ENCODE measurements around the gene WDR75.
"Not testable (repeated sequence)": the region's sequence is repeated elsewhere in the genome, so short reads cannot be mapped to it uniquely, and the experiment has no call there.

The WDR75 gene

DNA sequence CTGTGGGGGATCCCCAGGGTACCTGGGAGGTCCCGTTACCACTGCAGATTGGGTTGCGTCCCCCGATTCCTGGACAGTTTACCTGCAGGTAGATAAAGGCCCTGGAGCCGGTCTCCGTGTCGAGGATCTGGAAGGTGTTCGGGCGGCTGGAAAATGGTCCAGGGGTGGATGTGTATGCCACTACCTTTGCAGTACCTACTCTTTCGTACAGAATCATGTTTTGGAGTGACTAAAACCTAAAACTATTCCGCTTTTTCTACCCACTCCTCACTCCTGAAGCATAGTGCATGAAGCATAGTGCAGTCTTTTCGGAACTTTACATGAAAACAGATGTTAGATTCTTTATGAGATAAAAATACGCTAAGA is 418 bp downstream of the WDR75 start:
- DNase-seq (ENCODE audit: low read depth), result no peak

DNA sequence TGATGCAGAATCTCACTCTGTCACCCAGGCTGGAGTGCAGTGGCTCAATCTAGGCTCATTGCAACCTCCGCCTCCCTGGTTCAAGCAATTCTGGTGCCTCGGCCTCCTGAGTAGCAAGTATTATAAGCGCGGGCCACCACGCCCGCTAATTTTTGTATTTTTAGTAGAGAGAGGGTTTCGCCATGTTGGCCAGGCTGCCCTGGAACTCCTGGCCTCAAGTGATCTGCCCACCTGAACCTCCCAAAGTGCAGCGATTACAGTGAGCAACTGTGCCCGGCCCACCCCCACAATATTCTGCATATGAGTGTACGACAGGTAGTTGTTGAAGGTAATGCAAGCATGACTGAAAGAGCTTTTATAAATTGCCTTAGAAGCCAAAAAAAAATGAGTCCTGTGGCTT is 1.2 kb downstream of the WDR75 start:
- DNase-seq (ENCODE audit: low read depth), result no peak

DNA sequence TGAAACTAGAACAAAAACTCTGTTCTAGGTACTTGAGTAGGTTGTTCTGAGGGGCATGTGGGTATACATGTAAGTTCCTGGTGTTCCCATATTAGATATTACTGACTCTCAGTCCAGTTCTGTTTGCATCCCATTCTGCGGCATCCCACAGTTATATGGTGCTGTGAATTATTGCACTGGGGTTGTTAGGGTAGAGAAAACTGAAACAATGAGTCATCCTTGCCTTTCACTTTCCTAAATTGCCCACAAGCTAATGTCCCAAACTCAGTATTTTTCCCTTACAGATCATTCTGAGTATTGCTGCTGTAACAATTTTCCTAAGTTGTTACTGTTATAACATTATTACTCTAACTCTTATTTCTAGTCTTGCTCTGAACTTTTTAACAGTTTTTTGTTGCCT is 3.0 kb downstream of the WDR75 start:
- no peak for DNase-seq (ENCODE audit: low read depth)

DNA sequence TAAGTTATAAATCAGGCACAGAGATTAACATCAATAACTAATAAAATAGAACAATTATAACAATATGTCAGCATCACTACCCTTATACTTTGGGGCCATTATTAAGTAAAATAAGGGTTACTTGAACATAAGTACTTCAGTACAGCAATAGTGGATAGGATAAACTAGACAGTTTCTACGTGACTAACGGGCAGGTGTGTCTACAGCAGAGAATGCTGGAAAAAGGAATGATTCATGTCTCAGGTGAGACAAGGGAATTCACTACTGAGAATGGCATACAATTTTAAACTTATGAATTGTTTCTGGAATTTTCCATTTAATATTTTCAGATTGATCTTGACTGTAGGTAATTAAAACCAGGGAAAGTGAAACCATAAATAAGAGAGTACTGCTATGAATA is 5.5 kb downstream of the WDR75 start:
- DNase-seq (ENCODE audit: low read depth), result no peak

DNA sequence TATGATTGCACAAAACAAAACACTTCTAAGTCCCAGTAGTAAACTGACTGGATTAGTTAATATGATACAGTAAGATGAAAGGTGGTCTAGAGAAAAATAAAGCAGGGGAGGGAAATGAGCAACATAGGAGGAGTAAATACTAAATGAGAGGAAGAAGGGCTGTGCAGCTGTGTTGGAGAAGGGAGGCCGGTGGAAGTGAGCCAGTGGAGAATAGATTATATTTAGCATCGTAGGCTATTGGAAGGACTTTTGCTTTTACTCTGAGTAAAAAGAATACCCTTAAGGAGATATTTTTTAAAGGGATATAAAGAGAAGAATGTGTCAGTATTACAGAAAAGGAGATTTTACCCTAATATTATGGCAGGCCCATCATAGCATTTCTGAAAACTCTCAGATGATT is 12.7 kb downstream of the WDR75 start:
- DNase-seq (ENCODE audit: low read depth), result no peak

DNA sequence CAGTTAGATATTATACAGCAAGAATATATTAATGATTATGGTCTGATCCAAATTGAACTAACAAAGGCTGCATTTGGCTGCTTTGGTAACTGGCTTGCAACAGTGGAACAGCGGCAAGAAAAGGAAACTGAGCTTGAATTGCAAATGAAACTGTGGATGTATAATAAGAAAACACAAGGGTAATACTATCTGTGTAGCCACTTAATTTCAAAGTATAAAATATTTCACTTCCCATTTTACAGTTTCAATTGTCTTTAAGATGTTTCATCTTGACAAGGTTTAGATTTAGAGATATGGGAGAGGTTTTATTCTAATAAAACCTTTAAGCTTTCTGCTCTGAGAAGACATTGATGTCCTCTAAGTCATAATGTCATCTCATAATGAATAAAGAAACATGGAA is 23.8 kb downstream of the WDR75 start:
- DNase-seq (ENCODE audit: low read depth), result no peak

DNA sequence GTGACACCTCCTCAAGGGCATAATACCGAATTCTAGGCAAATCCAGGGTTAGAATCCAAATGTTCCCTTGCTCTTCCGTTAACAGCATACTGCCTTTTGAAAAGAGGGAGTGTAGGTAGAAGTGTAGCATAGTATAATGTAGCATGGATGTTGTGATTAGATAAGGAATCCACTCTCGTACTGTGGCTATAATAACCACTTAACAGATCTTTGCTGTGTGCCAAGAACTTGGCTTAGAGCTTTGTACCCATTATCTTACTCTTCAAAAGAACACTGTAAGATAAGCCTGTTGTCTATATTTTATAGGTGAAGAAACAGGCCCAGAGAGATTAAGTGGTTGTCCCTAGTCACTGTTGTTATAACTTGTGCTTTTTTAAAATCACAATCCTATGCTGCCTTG is 24.2 kb downstream of the WDR75 start:
- DNase-seq (ENCODE audit: low read depth), result no peak

DNA sequence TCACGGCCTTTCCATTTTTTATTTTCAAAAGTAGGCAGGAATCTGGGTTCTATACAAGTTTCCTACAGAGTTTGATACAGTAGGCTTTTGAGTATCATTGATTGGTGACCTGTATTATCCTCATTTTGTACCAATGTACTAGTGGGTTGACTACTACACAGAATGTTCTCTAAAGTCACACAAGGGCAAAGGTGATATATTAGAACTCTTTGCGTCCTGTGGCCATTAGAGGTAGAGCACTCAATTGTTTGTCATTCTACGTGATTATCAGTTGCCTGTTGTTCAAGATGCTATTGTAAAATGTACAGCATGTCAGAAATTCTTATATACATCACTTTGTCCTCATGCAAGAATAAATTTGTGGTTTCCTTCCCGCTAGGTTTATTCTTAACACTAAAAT is 24.8 kb downstream of the WDR75 start:
- no peak for DNase-seq (ENCODE audit: low read depth)

DNA sequence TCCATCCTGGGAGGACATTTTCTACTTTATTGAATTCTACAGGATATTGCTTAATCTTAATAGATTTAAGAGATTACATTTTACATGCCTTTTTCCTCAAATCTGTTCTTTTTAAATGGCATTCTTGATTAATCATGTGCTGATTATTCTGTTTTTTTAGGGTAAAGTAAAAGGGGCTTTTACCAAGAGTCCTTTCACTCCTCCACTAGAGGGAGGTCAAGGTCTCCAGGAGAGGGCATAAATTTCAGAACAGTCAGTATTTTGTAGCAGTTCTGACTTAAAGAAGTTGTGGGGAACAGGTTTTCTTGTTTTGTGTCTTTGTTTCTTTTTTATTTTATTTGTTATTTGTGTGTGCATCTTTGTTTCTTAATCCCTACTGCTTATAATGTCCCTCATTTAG is 25.4 kb downstream of the WDR75 start:
- no peak for DNase-seq (ENCODE audit: low read depth)

DNA sequence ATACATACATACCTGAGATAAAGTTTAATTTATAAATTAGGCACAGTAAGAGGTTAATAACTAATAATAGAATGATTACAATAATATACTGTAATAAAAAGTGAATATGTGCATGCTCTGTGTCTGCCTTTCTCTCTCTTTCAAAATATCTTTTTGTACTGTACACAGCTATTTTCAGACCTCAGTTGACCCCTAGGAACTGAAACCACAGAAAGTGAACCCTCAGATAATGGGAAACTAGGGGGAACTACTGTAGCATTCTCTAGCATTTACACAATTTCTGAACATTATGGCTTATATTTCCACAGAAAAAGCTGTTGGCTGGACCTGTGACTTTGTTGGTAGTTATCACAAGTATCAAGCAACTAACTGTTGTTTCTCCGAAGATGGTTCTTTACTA is 25.9 kb downstream of the WDR75 start:
- DNase-seq (ENCODE audit: low read depth), result no peak

DNA sequence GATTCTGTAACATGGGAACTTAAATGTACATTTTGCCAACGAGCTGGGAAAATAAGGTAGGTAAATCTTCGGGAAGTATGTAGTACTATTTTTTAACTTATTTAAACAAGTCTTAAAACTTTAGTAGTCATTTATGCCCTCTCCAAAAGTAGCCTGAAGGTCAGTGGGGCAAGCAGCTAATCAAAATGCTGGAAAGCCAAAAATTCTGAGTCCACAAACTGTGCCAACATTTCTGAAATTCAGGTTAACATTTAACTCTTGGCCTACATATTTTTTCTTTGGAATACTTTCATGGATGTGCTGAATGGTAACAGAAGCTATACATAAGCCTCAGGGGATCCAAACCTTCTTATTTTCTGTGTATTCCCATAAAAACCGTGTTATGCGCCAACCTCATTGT is 26.3 kb downstream of the WDR75 start:
- DNase-seq (ENCODE audit: low read depth), result no peak

DNA sequence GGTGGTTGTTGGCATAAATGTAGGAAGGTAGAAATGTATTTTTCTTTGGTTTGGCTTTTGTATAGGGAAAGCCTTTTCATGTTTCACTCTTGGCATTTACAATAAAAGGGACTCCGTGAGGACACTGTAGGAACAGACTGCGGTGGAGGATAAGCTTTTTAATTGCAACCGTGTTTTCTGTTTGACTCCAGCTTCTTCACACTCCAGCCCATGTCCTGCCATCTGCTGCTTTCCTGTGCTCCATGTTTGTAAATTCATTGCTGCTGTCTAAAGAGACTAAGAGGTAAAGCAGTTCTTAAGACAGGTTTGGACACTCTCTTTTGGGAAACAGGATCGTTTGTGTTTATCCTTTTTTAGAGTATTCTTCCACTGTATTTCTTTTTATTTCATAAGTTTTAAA is 33.3 kb downstream of the WDR75 start:
- no peak for DNase-seq (ENCODE audit: low read depth)

DNA sequence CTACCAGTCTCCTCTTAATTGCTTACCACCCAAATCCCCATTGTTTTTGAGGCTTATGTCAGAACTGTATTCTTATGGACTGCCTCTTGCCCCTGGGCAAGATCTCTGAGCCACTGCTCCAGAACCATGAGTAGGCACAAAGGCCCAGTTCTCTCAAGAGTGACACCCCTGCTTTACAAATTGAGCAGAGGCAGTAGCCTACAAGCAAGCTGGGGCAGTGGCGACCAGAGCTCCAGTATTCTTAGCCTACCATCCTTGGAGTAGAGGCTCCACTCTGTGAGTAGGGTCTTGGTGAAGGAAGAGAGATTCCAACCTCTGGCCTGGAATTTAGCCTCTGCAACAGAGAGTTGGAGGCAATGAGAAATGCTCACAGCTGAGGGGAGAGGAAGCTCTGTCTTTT is 36.5 kb downstream of the WDR75 start:
- DNase-seq (ENCODE audit: low read depth), result no peak

DNA sequence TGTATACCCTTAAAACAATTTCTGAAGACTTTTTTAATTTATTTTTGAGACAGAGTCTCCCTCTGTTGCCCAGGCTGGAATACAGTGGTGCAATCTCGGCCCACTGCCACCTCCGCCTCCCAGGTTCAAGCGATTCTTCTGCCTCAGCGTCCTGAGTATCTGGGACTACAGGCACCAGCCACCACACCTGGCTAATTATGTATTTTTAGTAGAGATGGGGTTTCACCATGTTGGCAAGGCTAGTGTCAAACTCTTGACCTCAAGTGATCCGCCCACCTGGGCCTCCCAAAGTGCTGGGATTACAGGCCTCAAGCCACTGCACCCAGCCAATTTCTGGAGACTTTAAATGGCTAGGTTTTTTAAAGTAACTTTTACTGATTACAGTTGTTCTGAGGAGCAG is 37.0 kb downstream of the WDR75 start:
- DNase-seq (ENCODE audit: low read depth), result not testable (repeated sequence)

DNA sequence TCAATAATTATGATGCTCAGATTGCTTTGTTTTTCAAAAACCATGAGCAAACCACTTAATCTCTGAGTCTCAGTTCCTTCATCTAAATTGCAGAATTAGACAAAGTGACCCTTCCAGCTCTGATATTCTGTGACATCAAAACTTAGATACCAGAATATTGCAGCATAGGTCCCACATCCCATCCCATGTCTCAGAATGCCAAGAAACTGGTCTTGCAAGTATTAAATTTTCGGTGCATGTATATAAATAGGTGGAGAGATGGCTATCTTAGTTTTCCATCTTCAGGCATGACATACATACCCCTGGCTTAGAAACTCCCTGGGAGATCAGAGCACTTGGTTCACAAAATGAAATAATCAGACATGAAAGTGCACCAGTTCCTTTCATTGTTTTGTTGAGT is 39.8 kb downstream of the WDR75 start:
- no peak for DNase-seq (ENCODE audit: low read depth)

DNA sequence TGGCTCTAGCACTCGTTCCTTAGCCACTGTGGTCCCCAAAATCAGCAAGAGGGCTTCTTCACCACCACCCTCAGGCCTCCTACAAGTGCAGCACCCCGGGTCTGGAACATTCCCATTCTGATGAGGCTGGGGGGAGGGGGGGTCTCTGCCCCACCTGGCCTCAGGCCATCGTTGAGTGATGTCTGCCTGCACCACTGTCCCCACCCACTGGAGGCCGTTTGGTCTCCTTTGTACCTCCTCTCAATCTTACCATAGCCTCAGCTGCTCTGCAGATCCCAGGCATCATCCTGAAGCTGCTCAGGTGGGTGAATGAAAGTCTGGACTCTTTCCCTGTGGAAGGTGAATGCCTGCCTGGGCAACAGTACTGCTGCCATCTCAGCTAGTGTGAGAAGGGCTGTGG is 42.3 kb downstream of the WDR75 start:
- DNase-seq (ENCODE audit: low read depth), result no peak

DNA sequence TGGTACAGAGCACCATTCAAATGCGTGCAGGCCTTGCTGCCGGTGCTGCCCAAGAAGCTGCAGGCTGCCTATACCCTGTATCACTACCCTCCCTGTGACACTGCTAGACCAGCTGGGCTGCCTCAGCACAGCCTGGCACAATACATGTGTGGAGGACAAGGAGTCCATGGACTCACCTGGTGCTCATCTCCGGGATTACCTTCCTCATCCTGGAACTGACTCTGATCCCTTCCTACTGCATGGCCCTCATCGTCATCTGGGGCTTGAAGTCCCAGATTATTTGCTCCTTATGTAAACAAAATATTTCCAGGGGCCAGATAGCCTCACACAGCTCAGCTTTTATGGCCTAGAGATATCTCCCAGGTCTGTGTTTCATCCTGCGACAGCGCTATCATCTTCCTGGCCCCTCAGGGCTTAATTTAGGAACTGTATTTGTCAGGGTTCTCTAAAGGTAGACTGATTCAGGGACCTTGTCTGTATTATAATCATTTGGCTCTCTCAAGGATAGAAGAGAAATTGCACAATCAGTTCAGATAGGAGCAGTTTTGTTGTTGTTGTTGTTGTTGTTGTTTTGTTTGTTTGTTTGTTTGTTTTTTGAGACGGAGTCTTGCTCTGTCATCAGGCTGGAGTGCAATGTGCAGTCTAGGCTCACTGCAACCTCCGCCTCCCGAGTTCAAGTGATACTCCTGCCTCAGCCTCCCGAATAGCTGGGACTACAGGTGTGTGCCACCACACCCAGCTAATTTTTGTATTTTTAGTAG is 42.9 kb downstream of the WDR75 start:
- DNase-seq (ENCODE audit: low read depth), result no peak

DNA sequence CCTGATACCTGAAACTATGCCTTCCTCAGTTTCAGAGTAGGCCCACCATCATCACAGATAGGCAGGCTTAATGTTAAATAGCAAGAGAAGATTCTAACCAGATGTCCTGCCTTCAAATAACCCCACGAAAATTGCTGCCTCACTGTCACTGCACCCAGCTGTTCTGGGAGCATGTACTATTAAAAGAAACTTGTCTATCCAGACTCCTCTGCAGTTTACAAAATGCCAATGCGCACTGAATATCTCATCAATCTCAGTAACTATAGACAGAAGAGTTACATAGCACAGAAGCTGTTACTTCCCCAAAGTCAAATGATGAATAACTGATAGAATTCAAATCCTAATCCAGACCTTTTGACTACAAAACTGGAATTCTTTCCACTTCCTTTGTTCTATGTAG is 43.9 kb downstream of the WDR75 start:
- no peak for DNase-seq (ENCODE audit: low read depth)

DNA sequence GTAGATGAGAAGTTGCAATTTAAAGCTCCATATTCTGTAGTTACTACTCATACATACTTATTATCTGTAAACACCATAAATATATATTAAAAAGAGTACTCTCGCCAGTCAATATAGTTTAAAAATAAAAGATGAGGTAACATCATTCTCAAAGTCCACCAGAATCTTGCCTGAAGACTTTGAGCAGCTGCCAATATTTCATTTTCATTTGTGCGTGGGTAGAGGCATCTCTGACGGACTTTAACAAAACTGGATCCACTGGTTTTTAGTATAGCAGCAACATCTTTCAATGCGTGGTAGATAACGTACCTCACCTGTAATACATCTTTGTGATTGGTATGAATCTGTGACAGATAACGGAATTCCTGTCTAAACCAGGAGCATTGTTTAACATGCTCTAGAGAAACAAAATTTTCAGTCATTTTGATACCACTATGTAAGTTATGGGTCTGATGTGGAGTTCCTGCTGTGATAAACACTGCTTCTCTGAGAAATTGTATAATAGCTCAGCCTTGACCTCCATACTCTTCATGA is 45.0 kb downstream of the WDR75 start:
- DNase-seq (ENCODE audit: low read depth), result no peak

DNA sequence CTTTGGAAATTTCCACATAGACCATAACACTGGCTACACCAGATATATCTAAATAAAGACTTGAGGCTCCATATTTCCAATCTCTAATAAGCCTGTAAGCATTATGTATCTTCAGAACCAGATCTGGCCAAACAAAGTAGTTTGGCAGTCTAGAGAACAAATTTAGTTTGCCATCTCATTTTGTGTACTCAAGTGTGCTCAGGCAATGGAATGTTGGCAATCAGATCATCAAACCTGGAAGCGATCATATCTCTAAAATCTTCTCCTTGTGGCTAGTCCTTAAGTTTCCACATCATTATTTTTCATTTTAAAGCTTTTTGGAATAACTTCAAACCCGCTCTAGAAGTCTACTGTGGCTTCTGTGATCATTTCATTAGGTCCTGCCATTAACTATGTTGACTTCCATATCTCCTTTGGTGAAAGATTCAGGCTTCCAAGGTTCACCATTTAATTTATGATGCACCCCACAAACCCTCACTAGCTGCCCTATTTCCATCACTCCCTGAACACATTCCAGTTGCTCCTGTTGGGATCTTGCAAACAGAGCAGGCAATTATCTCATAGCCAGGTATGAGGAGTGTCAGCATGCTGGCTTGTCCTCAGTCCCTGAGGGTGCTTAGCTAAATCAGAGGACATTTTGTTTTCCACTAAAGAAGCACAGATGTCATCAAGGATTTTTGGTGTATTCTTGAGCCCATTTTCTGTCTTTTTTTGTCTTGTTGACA is 46.2 kb downstream of the WDR75 start:
- DNase-seq (ENCODE audit: low read depth), result no peak

DNA sequence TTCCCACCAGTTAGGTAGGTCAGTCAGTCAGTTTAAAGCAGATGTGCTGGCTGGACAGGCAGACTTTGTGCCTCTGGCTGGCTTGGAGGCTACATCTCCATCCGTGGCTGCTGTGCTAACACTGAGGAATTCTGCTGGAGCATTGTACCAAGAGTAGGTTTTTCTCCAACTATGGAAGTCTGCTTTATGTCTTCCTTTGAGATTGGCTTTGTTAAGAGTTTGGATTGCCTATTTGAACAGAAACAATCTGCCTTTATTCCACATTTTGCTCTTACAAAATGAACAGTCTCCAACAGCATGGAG is 46.7 kb downstream of the WDR75 start:
- no peak for DNase-seq (ENCODE audit: low read depth)

DNA sequence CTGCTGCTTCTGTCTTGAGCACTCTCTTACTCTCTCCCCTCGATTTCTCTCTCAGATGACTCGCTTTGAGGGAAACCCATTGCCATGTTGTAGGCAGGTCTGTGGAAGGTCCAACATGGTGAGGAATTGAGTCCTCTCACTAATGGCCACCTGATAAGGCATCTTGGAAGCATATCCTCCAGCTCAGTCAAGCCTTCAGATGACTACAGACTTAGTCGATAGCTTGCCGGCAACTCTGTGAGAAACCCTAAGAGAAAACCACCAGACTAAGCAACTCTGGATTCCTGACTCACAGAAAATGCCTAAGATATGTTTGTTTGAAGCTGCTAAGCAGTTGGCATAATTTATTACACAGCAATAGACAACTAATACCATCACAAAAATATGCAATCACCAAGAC is 51.2 kb downstream of the WDR75 start:
- DNase-seq (ENCODE audit: low read depth), result no peak

DNA sequence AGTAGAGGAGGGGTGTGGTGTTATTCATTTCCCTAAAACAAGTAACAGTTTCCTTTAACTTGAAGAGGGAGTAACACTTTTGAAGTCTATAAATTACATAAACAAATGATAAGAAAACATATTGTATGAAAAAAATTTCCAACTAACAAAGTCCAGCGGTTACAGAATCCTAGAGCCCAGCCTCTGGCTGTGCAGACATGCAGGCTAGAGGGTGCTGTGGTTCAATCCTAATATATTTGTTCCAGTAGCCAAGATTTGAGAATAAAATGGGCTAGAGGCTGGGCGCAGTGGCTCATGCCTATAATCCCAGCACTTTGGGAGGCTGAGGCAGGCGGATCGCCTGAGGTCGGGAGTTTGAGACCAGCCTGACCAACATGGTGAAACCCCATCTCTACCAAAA is 56.9 kb downstream of the WDR75 start:
- DNase-seq (ENCODE audit: low read depth), result no peak

DNA sequence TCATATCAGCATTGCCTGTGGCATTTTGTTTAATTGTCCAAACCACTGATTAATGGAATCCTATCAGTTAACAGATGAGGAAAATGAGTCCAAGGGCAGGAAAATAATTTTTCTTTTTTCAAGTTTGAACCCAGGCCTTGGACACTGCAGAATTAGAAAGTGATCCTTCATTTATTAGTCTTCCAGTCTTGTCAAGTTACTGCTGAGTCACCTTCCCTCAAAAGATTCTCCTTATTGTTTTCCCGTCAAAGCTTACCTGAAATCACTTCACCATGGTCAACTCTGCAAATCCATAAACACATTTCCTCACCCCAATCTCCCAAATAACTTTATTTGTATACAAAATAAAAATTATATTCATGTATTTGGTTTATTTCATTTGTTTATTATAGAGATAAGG is 57.9 kb downstream of the WDR75 start:
- no peak for DNase-seq (ENCODE audit: low read depth)

Data from stimulated activated CD8-positive, alpha-beta memory T cell treated with anti-CD3 and anti-CD28 coated beads, Interleukin-7, amount 100 ng/mL, for 24 hours (primary cell).